Bronchial epithelial cell (primary cell): ENCODE results near the gene SPART. TPM values are rescaled to one million over a fixed set of nuclear protein-coding genes. Genes with fewer than 3 reads are reported as not detected.
"Not testable (repeated sequence)": the region's sequence is repeated elsewhere in the genome, so short reads cannot be mapped to it uniquely, and the experiment has no call there.

Source experiments
- DNase-seq: peaks from one replicate; pipeline ENCODE4 v3.0.0-alpha.2; 2010; ENCODE audit warnings: low read depth
- FAIRE-seq: peaks from 2 replicates; lab custom pipeline; 2011; peaks lifted over from hg19 to GRCh38; lab: Jason Lieb, UNC
- H3K27me3 ChIP-seq: 2 replicates; pipeline ENCODE4 v1.5.1; 2011; ENCODE audit warnings: low read length; ENCODE audit not compliant: control insufficient read depth, insufficient read depth
- H3K36me3 ChIP-seq: 2 replicates; pipeline ENCODE4 v1.5.1; 2011; ENCODE audit warnings: low read length; ENCODE audit not compliant: control insufficient read depth, insufficient read depth
- H3K4me3 ChIP-seq: 2 replicates; pipeline ENCODE4 v1.5.1; 2011; ENCODE audit warnings: mild to moderate bottlenecking, low read depth, low read length, control low read depth
- CTCF ChIP-seq: IDR thresholded peaks from 2 replicates; pipeline ENCODE4 v1.5.1; 2011; ENCODE audit warnings: mild to moderate bottlenecking, moderate library complexity, low read length, control low read depth, inconsistent platforms; ENCODE audit not compliant: insufficient read depth, severe bottlenecking
- total RNA-seq: library from RNA; depleted of rRNA; stranded (reverse); fragments of >200 nt; gene quantifications from 2 replicates; pipeline ENCODE4 v1.2.1, GENCODE V29; 2014

The SPART gene
- total RNA-seq, 1 donor from 2014 or later, result 62.1 TPM

GRCh38 chr13:36310417-36311108 is 35.6 kb downstream of the SPART start:
- Histone ChIP-seq H3K36me3 (peaks cover 2% of the 10 kb centered on the region), H3K27me3 (no peaks in the 10 kb centered on the region), H3K4me3 (no peak overlapping the region)
- TF ChIP-seq CTCF, result no peak
- FAIRE-seq (no peak), DNase-seq (no peak)

GRCh38 chr13:36302289-36302688 is 43.9 kb downstream of the SPART start:
- H3K27me3 ChIP-seq, result no peaks in the 10 kb centered on the region
- no peak for FAIRE-seq
- no peak overlapping the region for H3K4me3 ChIP-seq
- TF ChIP-seq CTCF, result no peak
- H3K36me3 ChIP-seq, result peaks cover 3% of the 10 kb centered on the region
- no peak for DNase-seq

GRCh38 chr13:36299469-36299868 is 46.7 kb downstream of the SPART start:
- H3K27me3 ChIP-seq, FAIRE-seq, H3K4me3 ChIP-seq, DNase-seq, H3K36me3 ChIP-seq: not testable (repeated sequence)

GRCh38 chr13:36298535-36299068 is 47.6 kb downstream of the SPART start:
- DNase-seq (no peak), FAIRE-seq (no peak)
- no peaks in the 10 kb centered on the region for H3K36me3 ChIP-seq
- TF ChIP-seq CTCF, result no peak
- no peaks in the 10 kb centered on the region for H3K27me3 ChIP-seq
- H3K4me3 ChIP-seq, result no peak overlapping the region

GRCh38 chr13:36297366-36298338 is 48.5 kb downstream of the SPART start, which contains the start of gene CCDC169:
Gene CCDC169, minus strand, starts transcription at chr13:36297814. Its CDS starts 95 bp downstream, at chr13:36297719.
- H3K4me3 ChIP-seq, result peak within 1 kb of the TSS; percentile 56
- H3K27me3 ChIP-seq, result no peaks in the 10 kb centered on the region
- FAIRE-seq, result no peak
- TF ChIP-seq CTCF, result no peak
- H3K36me3 ChIP-seq, result no peaks in the 10 kb centered on the region
- DNase-seq, result peak; percentile 32

GRCh38 chr13:36294096-36294495 is 52.1 kb downstream of the SPART start:
- no peak for DNase-seq
- no peak for TF ChIP-seq CTCF
- no peak overlapping the region for H3K4me3 ChIP-seq
- H3K36me3 ChIP-seq, result no peaks in the 10 kb centered on the region
- FAIRE-seq, result no peak
- H3K27me3 ChIP-seq, result no peaks in the 10 kb centered on the region
